ENCODE measurements around the gene BMP8A. TPM values are rescaled to one million over a fixed set of nuclear protein-coding genes. Genes with fewer than 3 reads are reported as not detected.

Gene BMP8A
- total and polyA plus RNA-seq, 10 of the 15 experiments (the other 5 are each of a cell fraction or from before 2014, with no cell fraction given) = not detected

DNA sequence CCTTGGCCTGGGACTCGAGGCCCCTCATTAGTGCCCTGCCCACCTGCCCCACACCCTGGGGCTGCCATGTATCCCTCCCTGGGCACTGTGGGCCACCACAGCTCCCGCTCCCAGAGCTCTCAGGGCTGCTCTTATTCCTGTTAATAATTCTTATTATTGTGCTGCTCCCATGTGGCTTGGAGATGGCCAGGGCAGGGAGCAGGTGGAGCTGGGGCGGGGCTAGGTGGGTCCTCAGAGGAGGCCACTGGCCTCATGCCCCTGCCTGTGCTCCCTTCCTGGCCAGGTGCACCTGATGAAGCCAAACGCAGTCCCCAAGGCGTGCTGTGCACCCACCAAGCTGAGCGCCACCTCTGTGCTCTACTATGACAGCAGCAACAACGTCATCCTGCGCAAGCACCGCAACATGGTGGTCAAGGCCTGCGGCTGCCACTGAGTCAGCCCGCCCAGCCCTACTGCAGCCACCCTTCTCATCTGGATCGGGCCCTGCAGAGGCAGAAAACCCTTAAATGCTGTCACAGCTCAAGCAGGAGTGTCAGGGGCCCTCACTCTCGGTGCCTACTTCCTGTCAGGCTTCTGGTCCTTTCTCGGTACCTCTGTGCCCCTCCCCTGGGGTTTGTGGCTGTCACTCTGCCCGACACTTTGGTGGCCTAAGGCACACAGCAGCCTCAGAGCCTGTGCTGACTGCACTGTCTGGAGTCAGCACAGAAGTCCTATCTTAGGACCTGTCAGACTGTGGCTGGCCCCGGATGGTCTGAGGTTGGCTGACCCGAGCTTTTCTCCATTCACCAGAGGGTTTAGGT lies 34.1 kb downstream of the BMP8A start (continued):
- TF ChIP-seq, protein P1, sequence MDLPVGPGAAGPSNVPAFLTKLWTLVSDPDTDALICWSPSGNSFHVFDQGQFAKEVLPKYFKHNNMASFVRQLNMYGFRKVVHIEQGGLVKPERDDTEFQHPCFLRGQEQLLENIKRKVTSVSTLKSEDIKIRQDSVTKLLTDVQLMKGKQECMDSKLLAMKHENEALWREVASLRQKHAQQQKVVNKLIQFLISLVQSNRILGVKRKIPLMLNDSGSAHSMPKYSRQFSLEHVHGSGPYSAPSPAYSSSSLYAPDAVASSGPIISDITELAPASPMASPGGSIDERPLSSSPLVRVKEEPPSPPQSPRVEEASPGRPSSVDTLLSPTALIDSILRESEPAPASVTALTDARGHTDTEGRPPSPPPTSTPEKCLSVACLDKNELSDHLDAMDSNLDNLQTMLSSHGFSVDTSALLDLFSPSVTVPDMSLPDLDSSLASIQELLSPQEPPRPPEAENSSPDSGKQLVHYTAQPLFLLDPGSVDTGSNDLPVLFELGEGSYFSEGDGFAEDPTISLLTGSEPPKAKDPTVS (IDR thresholded peaks at IDR 0.05; ENCODE audit: low read depth, low read length) = peak; percentile 81; the same call in 1 of the 2 replicates
- TF ChIP-seq RUNX3 (IDR thresholded peaks at IDR 0.05; ENCODE audit: low read length) (peak; percentile 75), EGR1 (IDR thresholded peaks at IDR 0.05; ENCODE audit: borderline replicate concordance in 1 of 2, low read depth in 2 of 2, low read length in 2 of 2) (0 out of 3 replicates have a peak, but pooled peaks of 1 of the 2 experiments have one; percentile 14), NR2C2 (IDR thresholded peaks at IDR 0.05; ENCODE audit: borderline replicate concordance, control insufficient read depth, insufficient read length, low read depth) (no peak), PAX5 (IDR thresholded peaks at IDR 0.05; ENCODE audit: borderline replicate concordance, low read depth, low read length) (peak; percentile 55; the same call in 1 of the 2 replicates), CHD1 (IDR thresholded peaks at IDR 0.05; ENCODE audit: low read depth, low read length) (no peak), EP300 (IDR thresholded peaks at IDR 0.05; ENCODE audit: borderline replicate concordance in 1 of 2, control insufficient read depth in 1 of 2, low read depth in 2 of 2, low read length in 2 of 2) (peak in 1 of 2 experiments; percentile 64; a peak in 1 of 4 replicates), MEF2B (IDR thresholded peaks at IDR 0.05; ENCODE audit: partially characterized antibody, poor library complexity, severe bottlenecking) (peak; percentile 97), PML (IDR thresholded peaks at IDR 0.05; ENCODE audit: low read length) (no peak), RBBP5 (conservative IDR thresholded peaks at IDR 0.05) (no peak), ZNF24 (IDR thresholded peaks at IDR 0.05) (no peak), SMARCA5 (IDR thresholded peaks at IDR 0.05) (no peak), IRF4 (IDR thresholded peaks at IDR 0.05; ENCODE audit: low read depth, low read length) (no peak)
- TF ChIP-seq, protein P2, sequence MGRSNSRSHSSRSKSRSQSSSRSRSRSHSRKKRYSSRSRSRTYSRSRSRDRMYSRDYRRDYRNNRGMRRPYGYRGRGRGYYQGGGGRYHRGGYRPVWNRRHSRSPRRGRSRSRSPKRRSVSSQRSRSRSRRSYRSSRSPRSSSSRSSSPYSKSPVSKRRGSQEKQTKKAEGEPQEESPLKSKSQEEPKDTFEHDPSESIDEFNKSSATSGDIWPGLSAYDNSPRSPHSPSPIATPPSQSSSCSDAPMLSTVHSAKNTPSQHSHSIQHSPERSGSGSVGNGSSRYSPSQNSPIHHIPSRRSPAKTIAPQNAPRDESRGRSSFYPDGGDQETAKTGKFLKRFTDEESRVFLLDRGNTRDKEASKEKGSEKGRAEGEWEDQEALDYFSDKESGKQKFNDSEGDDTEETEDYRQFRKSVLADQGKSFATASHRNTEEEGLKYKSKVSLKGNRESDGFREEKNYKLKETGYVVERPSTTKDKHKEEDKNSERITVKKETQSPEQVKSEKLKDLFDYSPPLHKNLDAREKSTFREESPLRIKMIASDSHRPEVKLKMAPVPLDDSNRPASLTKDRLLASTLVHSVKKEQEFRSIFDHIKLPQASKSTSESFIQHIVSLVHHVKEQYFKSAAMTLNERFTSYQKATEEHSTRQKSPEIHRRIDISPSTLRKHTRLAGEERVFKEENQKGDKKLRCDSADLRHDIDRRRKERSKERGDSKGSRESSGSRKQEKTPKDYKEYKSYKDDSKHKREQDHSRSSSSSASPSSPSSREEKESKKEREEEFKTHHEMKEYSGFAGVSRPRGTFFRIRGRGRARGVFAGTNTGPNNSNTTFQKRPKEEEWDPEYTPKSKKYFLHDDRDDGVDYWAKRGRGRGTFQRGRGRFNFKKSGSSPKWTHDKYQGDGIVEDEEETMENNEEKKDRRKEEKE (IDR thresholded peaks at IDR 0.05) = no peak
- TF ChIP-seq, protein P3, sequence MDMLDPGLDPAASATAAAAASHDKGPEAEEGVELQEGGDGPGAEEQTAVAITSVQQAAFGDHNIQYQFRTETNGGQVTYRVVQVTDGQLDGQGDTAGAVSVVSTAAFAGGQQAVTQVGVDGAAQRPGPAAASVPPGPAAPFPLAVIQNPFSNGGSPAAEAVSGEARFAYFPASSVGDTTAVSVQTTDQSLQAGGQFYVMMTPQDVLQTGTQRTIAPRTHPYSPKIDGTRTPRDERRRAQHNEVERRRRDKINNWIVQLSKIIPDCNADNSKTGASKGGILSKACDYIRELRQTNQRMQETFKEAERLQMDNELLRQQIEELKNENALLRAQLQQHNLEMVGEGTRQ (IDR thresholded peaks at IDR 0.05; ENCODE audit: borderline replicate concordance, low read depth, low read length) = no peak
- TF ChIP-seq, protein P4, sequence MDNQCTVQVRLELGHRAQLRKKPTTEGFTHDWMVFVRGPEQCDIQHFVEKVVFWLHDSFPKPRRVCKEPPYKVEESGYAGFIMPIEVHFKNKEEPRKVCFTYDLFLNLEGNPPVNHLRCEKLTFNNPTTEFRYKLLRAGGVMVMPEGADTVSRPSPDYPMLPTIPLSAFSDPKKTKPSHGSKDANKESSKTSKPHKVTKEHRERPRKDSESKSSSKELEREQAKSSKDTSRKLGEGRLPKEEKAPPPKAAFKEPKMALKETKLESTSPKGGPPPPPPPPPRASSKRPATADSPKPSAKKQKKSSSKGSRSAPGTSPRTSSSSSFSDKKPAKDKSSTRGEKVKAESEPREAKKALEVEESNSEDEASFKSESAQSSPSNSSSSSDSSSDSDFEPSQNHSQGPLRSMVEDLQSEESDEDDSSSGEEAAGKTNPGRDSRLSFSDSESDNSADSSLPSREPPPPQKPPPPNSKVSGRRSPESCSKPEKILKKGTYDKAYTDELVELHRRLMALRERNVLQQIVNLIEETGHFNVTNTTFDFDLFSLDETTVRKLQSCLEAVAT (IDR thresholded peaks at IDR 0.05) = peak; percentile 71
- TF ChIP-seq, protein P5, sequence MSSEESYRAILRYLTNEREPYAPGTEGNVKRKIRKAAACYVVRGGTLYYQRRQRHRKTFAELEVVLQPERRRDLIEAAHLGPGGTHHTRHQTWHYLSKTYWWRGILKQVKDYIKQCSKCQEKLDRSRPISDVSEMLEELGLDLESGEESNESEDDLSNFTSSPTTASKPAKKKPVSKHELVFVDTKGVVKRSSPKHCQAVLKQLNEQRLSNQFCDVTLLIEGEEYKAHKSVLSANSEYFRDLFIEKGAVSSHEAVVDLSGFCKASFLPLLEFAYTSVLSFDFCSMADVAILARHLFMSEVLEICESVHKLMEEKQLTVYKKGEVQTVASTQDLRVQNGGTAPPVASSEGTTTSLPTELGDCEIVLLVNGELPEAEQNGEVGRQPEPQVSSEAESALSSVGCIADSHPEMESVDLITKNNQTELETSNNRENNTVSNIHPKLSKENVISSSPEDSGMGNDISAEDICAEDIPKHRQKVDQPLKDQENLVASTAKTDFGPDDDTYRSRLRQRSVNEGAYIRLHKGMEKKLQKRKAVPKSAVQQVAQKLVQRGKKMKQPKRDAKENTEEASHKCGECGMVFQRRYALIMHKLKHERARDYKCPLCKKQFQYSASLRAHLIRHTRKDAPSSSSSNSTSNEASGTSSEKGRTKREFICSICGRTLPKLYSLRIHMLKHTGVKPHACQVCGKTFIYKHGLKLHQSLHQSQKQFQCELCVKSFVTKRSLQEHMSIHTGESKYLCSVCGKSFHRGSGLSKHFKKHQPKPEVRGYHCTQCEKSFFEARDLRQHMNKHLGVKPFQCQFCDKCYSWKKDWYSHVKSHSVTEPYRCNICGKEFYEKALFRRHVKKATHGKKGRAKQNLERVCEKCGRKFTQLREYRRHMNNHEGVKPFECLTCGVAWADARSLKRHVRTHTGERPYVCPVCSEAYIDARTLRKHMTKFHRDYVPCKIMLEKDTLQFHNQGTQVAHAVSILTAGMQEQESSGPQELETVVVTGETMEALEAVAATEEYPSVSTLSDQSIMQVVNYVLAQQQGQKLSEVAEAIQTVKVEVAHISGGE (CRISPR knock-in tag; IDR thresholded peaks at IDR 0.05) = no peak

Measured in GM12878 (cell line).